ENCODE measurements around the gene NHLRC4.

DNA sequence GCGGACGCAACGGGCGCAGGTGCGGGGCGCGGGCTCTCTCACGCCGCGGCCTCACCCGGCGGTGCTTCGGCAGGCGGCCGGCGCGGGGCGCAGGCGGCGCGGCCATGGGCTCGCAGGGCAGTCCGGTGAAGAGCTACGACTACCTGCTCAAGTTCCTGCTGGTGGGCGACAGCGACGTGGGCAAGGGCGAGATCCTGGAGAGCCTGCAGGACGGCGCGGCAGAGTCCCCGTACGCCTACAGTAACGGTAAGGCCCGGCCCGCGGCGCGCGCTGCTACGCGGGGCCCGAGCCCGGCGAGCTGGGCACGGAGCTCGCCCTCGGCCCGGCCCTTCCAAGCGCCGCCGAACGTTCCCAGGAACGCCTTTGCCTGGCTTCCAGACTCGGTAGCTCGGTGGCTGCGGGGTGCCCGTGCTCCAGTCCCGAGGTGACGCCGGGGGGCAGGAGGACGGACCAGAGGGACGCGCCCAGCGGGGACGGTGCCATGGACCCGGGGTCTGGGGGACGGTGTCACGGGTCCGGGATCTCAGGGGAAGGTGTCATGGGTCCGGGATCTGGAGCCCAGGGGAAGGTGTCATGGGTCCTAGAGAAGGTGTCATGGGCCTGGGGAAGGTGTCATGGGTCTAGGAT is 23.5 kb downstream of the NHLRC4 start:
- TF ChIP-seq, protein P1, sequence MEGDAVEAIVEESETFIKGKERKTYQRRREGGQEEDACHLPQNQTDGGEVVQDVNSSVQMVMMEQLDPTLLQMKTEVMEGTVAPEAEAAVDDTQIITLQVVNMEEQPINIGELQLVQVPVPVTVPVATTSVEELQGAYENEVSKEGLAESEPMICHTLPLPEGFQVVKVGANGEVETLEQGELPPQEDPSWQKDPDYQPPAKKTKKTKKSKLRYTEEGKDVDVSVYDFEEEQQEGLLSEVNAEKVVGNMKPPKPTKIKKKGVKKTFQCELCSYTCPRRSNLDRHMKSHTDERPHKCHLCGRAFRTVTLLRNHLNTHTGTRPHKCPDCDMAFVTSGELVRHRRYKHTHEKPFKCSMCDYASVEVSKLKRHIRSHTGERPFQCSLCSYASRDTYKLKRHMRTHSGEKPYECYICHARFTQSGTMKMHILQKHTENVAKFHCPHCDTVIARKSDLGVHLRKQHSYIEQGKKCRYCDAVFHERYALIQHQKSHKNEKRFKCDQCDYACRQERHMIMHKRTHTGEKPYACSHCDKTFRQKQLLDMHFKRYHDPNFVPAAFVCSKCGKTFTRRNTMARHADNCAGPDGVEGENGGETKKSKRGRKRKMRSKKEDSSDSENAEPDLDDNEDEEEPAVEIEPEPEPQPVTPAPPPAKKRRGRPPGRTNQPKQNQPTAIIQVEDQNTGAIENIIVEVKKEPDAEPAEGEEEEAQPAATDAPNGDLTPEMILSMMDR (IDR thresholded peaks at IDR 0.05), result peak in 1 of 7 experiments; percentile 17
- peak; percentile 47 to 60 (median 47) for TF ChIP-seq POLR2A (IDR thresholded peaks at IDR 0.05)

All from body of pancreas (tissue), 4 donors.